Stimulated activated CD8-positive, alpha-beta memory T cell treated with anti-CD3 and anti-CD28 coated beads, Interleukin-15, amount 100 ng/mL, for 24 hours (primary cell): ENCODE results near the gene DSCAM.

ENCODE experiments used
- DNase-seq: peaks from one replicate; pipeline ENCODE4 v3.0.0-alpha.2; 2020; ENCODE audit warnings: low read depth

DSCAM gene

GRCh38 chr21:40531431-40532110 lies 315.4 kb downstream of the DSCAM start:
- DNase-seq = no peak

- no peak for DNase-seq
Measured at GRCh38 chr21:40531016-40531415, 315.9 kb downstream of the DSCAM start.

GRCh38 chr21:40517646-40518045 lies 329.3 kb downstream of the DSCAM start:
- no peak for DNase-seq

- no peak for DNase-seq
Measured at GRCh38 chr21:40516335-40516734, 330.6 kb downstream of the DSCAM start.

- no peak for DNase-seq
Measured at GRCh38 chr21:40512590-40512989, 334.4 kb downstream of the DSCAM start.

GRCh38 chr21:40507978-40508377 lies 339.0 kb downstream of the DSCAM start:
- DNase-seq = no peak

- DNase-seq = no peak
Measured at GRCh38 chr21:40505681-40506080, 341.3 kb downstream of the DSCAM start.

- no peak for DNase-seq
Measured at GRCh38 chr21:40505244-40505643, 341.7 kb downstream of the DSCAM start.

GRCh38 chr21:40504825-40505224 lies 342.1 kb downstream of the DSCAM start:
- DNase-seq = no peak

- no peak for DNase-seq
Measured at GRCh38 chr21:40496116-40496515, 350.8 kb downstream of the DSCAM start.

GRCh38 chr21:40490408-40490807 lies 356.6 kb downstream of the DSCAM start:
- no peak for DNase-seq

GRCh38 chr21:40489001-40489400 lies 358.0 kb downstream of the DSCAM start:
- no peak for DNase-seq

GRCh38 chr21:40481764-40482163 lies 365.2 kb downstream of the DSCAM start:
- DNase-seq = no peak

GRCh38 chr21:40474513-40474912 lies 372.4 kb downstream of the DSCAM start:
- DNase-seq = no peak

- DNase-seq = no peak
Measured at GRCh38 chr21:40472013-40472412, 374.9 kb downstream of the DSCAM start.

- DNase-seq = no peak
Measured at GRCh38 chr21:40471103-40471502, 375.9 kb downstream of the DSCAM start.

GRCh38 chr21:40466893-40467483 lies 380.0 kb downstream of the DSCAM start:
- no peak for DNase-seq

GRCh38 chr21:40465382-40465781 lies 381.6 kb downstream of the DSCAM start:
- no peak for DNase-seq

- DNase-seq = no peak
Measured at GRCh38 chr21:40463176-40463575, 383.8 kb downstream of the DSCAM start.

GRCh38 chr21:40461008-40461407 lies 385.9 kb downstream of the DSCAM start:
- DNase-seq = no peak

GRCh38 chr21:40457741-40458140 lies 389.2 kb downstream of the DSCAM start:
- no peak for DNase-seq

GRCh38 chr21:40454057-40454456 lies 392.9 kb downstream of the DSCAM start:
- DNase-seq = no peak

- DNase-seq = no peak
Measured at GRCh38 chr21:40453183-40453582, 393.8 kb downstream of the DSCAM start.

- DNase-seq = no peak
Measured at GRCh38 chr21:40452548-40452947, 394.4 kb downstream of the DSCAM start.
